Stomach (tissue), 9 donors: ENCODE measurements around the gene MLEC. TPM values are rescaled to one million over a fixed set of nuclear protein-coding genes. Genes with fewer than 3 reads are reported as not detected.

ENCODE experiments used
- DNase-seq, 2 donors: peaks; one replicate each; pipeline versions ENCODE4 v3.0.0 to v3.0.0-alpha.2; 2013 to 2019
- H3K27ac ChIP-seq, 5 donors: fragments of 200-600 bp in 4 of 5; sonication (generic) in 4 of 5; one replicate each; pipeline ENCODE4 v1.5.1; 2013 to 2019; ENCODE audit warnings: mild to moderate bottlenecking in 1 of 5, moderate library complexity in 1 of 5
- H3K27me3 ChIP-seq, 3 donors: fragments of 200-600 bp; sonication (generic); one replicate each; pipeline ENCODE4 v1.5.1; 2017 to 2019; ENCODE audit warnings: mixed run types in 1 of 3
- H3K36me3 ChIP-seq, 4 donors: fragments of 200-600 bp; sonication (generic); 1 replicate in 3 of 4; 2 replicates in 1 of 4; pipeline ENCODE4 v1.5.1; 2016 to 2019
- H3K4me1 ChIP-seq, 4 donors: fragments of 200-600 bp; sonication (generic); one replicate each; pipeline ENCODE4 v1.5.1; 2016 to 2019
- H3K4me3 ChIP-seq, 4 donors: fragments of 200-600 bp; sonication (generic) in 3 of 4; one replicate each; pipeline ENCODE4 v1.5.1; 2016 to 2019; ENCODE audit warnings: mild to moderate bottlenecking in 1 of 4
- H3K9me3 ChIP-seq, 4 donors: fragments of 200-600 bp; sonication (generic); one replicate each; pipeline ENCODE4 v1.5.1; 2016 to 2019
- CTCF ChIP-seq, 7 experiments: fragments of 450-650 bp in 4 of 7; fragments of 200-600 bp in 3 of 7; sonication (generic) in 3 of 7; IDR thresholded peaks; one replicate each; pipeline ENCODE4 v1.5.1; 2016 to 2019; ENCODE audit warnings: antibody characterized with exemption in 7 of 7, control low read depth in 2 of 7, mild to moderate bottlenecking in 1 of 7
- EP300 ChIP-seq: sonication (generic); formaldehyde crosslinking; IDR thresholded peaks from one replicate; pipeline ENCODE4 v1.6.1; 2017; ENCODE audit warnings: antibody characterized with exemption
- POLR2A ChIP-seq, 4 donors: fragments of 450-650 bp; IDR thresholded peaks; one replicate each; pipeline ENCODE4 v1.6.1; 2016; ENCODE audit warnings: antibody characterized with exemption in 4 of 4, control low read depth in 2 of 4, mild to moderate bottlenecking in 1 of 4, moderate library complexity in 1 of 4
- POLR2AphosphoS5 ChIP-seq, 3 donors: sonication (generic); formaldehyde crosslinking; IDR thresholded peaks; one replicate each; pipeline ENCODE4 v1.6.1; 2016; ENCODE audit warnings: antibody characterized with exemption in 3 of 3
- WGBS, 5 donors: extraction: QIAGEN DNeasy Blood & Tissue Kit in 3 of 5; methylation state at CpG; one replicate each; pipeline versions ENCODE4 v1.1.5 to v1.1.7; 2013 to 2018; 5-methylcytosine and 5-hydroxymethylcytosine counted together
- intact Hi-C: fragments of 100-400 bp; cut with DNase I; formaldehyde crosslinking; loops from one replicate; pipeline ENCODE4 v1.15.1; 2023; ENCODE audit warnings: low total_unique reads
- polyA plus RNA-seq, 3 donors: library from polyadenylated mRNA; stranded (reverse); fragments of 200-250 nt; gene quantifications; one replicate each; pipeline ENCODE4 v1.2.3, GENCODE V29; 2013
- total RNA-seq, 5 donors: library from RNA; depleted of rRNA; stranded (reverse); fragments of >200 nt; gene quantifications; one replicate each; pipeline versions ENCODE4 v1.1.0 to v1.2.3, GENCODE V29; 2014 to 2016
- donor health status: healthy with polysubstance abuse.
- donor health status: Bipolar disorder and iron deficiency.
- donor health status: healthy.

Gene MLEC
- total and polyA plus RNA-seq, 8 donors: 15.1 to 1,695 (median 45.0) TPM

DNA sequence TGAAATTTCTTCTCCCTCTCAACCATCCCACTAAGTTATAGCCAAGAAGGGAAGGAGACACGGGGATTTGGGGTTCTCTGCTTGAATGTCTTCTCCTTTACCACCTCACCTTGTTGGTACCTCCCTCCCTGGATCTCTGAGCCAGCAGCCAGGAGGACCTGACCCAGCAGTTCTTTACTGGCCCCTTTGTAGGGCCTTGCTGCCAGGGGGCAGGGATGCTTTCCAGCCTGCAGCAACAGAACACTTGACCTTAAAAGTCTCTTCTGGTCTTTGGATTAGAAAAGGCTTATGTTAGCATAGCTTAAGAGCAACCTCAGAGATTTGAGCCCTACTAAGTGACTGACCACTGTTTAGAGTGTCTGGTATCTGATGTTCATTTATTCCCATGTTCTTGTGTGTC is 10.4 kb downstream of the MLEC start:
- intact Hi-C loops: no loop called here
- H3K36me3 ChIP-seq: peaks cover 40 to 96% (median 89%) of the 10 kb centered on the region in 4 donors
- TF ChIP-seq POLR2A (IDR thresholded peaks at IDR 0.05) (no peak), CTCF (IDR thresholded peaks at IDR 0.05) (no peak), POLR2AphosphoS5 (IDR thresholded peaks at IDR 0.05) (no peak), EP300 (no peak)
- DNase-seq: no peak
- no peaks in the 10 kb centered on the region for H3K9me3 ChIP-seq
- WGBS, 5 donors: 80 to 93% (median 90%) methylated on average over 1 of the region's 1 CpG
- H3K4me3 ChIP-seq: no peak overlapping the region
- H3K4me1 ChIP-seq: peaks cover 10 to 38% (median 37%) of the 10 kb centered on the region in 4 donors
- peak overlapping the region in 2 of 5 donors; percentile 1 to 24 for H3K27ac ChIP-seq
- no peaks in the 10 kb centered on the region for H3K27me3 ChIP-seq

- intact Hi-C loops: no loop called here
- TF ChIP-seq CTCF (IDR thresholded peaks at IDR 0.05) (no peak), EP300 (no peak), POLR2AphosphoS5 (IDR thresholded peaks at IDR 0.05) (no peak), POLR2A (IDR thresholded peaks at IDR 0.05) (no peak)
- H3K36me3 ChIP-seq: peaks cover 40 to 97% (median 96%) of the 10 kb centered on the region in 4 donors
- H3K27ac ChIP-seq: peak overlapping the region in 3 of 5 donors; percentile 23 to 68 (median 44)
- H3K27me3 ChIP-seq: no peaks in the 10 kb centered on the region
- no peaks in the 10 kb centered on the region for H3K9me3 ChIP-seq
- peaks cover 14 to 40% (median 37%) of the 10 kb centered on the region in 4 donors for H3K4me1 ChIP-seq
- no peak for DNase-seq
- WGBS, 5 donors: 76 to 93% (median 88%) methylated on average over 3 of the region's 3 CpGs
- H3K4me3 ChIP-seq: no peak overlapping the region
Observed at GRCh38 chr12:120698665-120699064, 11.7 kb downstream of the MLEC start.

- Histone ChIP-seq H3K27me3 (no peaks in the 10 kb centered on the region), H3K27ac (peak overlapping the region in 3 of 5 donors; percentile 21 to 68 (median 44)), H3K36me3 (peaks cover 34 to 90% (median 88%) of the 10 kb centered on the region in 4 donors), H3K4me3 (no peak overlapping the region), H3K4me1 (peaks cover 14 to 41% (median 37%) of the 10 kb centered on the region in 4 donors), H3K9me3 (no peaks in the 10 kb centered on the region)
- DNase-seq: no peak
- WGBS, 5 donors: 65 to 83% (median 66%) methylated on average over 6 to 7 of the region's 7 CpGs
- intact Hi-C loops: no loop called here
- TF ChIP-seq POLR2A (IDR thresholded peaks at IDR 0.05) (no peak), POLR2AphosphoS5 (IDR thresholded peaks at IDR 0.05) (no peak), EP300 (no peak), CTCF (IDR thresholded peaks at IDR 0.05) (no peak)
Observed at GRCh38 chr12:120699553-120699952, 12.6 kb downstream of the MLEC start.

DNA sequence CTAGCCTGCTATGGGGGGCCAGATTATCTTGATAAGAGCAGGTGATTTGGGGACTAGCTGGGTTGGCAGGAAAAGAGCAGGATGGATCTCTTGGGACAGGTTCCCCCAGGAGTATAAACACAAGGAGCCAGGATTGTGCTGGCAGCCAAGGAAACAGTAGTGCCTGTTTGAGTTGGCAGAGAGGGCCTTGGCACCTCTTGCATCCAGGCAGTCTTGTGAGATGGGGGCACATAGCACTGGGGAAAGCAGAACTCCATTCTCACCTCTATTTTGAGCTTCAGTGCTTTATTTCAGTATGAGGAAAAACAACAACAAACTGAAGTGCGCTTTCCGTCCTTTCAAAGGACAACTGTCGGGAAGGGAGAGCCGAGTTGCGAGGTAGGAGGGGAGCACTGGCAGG is 13.9 kb downstream of the MLEC start:
- Histone ChIP-seq H3K9me3 (no peaks in the 10 kb centered on the region), H3K27ac (peak overlapping the region; percentile 16 to 68 (median 40)), H3K4me3 (no peak overlapping the region), H3K27me3 (no peaks in the 10 kb centered on the region), H3K36me3 (peaks cover 21 to 81% (median 75%) of the 10 kb centered on the region in 4 donors), H3K4me1 (peaks cover 17 to 49% (median 40%) of the 10 kb centered on the region in 4 donors)
- WGBS, 5 donors: 61 to 89% (median 67%) methylated on average over 5 of the region's 5 CpGs
- peak in 1 of 2 donors; percentile 76 for DNase-seq
- TF ChIP-seq POLR2AphosphoS5 (IDR thresholded peaks at IDR 0.05) (no peak), POLR2A (IDR thresholded peaks at IDR 0.05) (no peak), CTCF (IDR thresholded peaks at IDR 0.05) (no peak), EP300 (no peak)
- intact Hi-C loops: no loop called here
